ELR (cell line): ENCODE data around the gene OSBPL10.

Experiments
- DNase-seq: peaks from one replicate; pipeline ENCODE4 v3.0.0-alpha.2; 2015; ENCODE audit warnings: low read depth

OSBPL10 gene

GRCh38 chr3:31770822-31771326 lies 210.2 kb downstream of the OSBPL10 start:
- peak; percentile 20 for DNase-seq

- DNase-seq: peak; percentile 51
Measured at GRCh38 chr3:31768479-31769125, 212.5 kb downstream of the OSBPL10 start.

- DNase-seq: no peak
Measured at GRCh38 chr3:31767920-31768319, 213.1 kb downstream of the OSBPL10 start.

GRCh38 chr3:31766669-31767068 lies 214.4 kb downstream of the OSBPL10 start:
- DNase-seq: no peak

GRCh38 chr3:31765871-31766270 lies 215.2 kb downstream of the OSBPL10 start:
- no peak for DNase-seq

GRCh38 chr3:31763731-31764130 lies 217.3 kb downstream of the OSBPL10 start:
- DNase-seq: no peak

GRCh38 chr3:31762888-31763351 lies 218.1 kb downstream of the OSBPL10 start:
- DNase-seq: no peak

- DNase-seq: no peak
Measured at GRCh38 chr3:31762097-31762764, 218.8 kb downstream of the OSBPL10 start.

GRCh38 chr3:31760654-31761053 lies 220.4 kb downstream of the OSBPL10 start:
- no peak for DNase-seq

GRCh38 chr3:31758322-31758965 lies 222.6 kb downstream of the OSBPL10 start:
- no peak for DNase-seq

- no peak for DNase-seq
Measured at GRCh38 chr3:31755926-31756658, 225.0 kb downstream of the OSBPL10 start.

GRCh38 chr3:31754575-31755278 lies 226.3 kb downstream of the OSBPL10 start:
- DNase-seq: no peak

- DNase-seq: no peak
Measured at GRCh38 chr3:31753050-31753425, 228.0 kb downstream of the OSBPL10 start.

- no peak for DNase-seq
Measured at GRCh38 chr3:31752305-31753049, 228.6 kb downstream of the OSBPL10 start.

GRCh38 chr3:31750341-31750740 lies 230.7 kb downstream of the OSBPL10 start:
- DNase-seq: no peak

- DNase-seq: no peak
Measured at GRCh38 chr3:31748933-31749295, 232.1 kb downstream of the OSBPL10 start.

GRCh38 chr3:31748281-31748932 lies 232.7 kb downstream of the OSBPL10 start:
- DNase-seq: no peak

- no peak for DNase-seq
Measured at GRCh38 chr3:31747785-31748184, 233.3 kb downstream of the OSBPL10 start.

GRCh38 chr3:31744913-31745312 lies 236.1 kb downstream of the OSBPL10 start:
- DNase-seq: no peak

GRCh38 chr3:31743331-31744089 lies 237.6 kb downstream of the OSBPL10 start:
- DNase-seq: no peak
